ENCODE measurements around the gene SORCS3.

- TF ChIP-seq EZH2 (IDR thresholded peaks at IDR 0.05; ENCODE audit: insufficient read depth, poor library complexity, severe bottlenecking) (no peak), EZH2phosphoT487 (IDR thresholded peaks at IDR 0.05; ENCODE audit: insufficient read depth, low read depth) (no peak)
Measured at GRCh38 chr10:104657036-104657435, 15.9 kb downstream of the SORCS3 start.
